Panc1 (cell line): ENCODE data around the gene NUMB. TPM values are rescaled to one million over a fixed set of nuclear protein-coding genes. Genes with fewer than 3 reads are reported as not detected.

ENCODE experiments used
- ATAC-seq: fragments of 200-7000 bp; cut with Tn5 transposase; 2 replicates; pipeline ENCODE4 v1.9.1; 2020; ENCODE audit warnings: mild to moderate bottlenecking, moderate library complexity
- BruUV-seq: library from RNA; stranded (reverse); fragments of 400-500 nt; replicated peaks from 2 replicates; lab custom pipeline; 2021; lab: Mats Ljungman, UMichigan
- CTCF ChIA-PET: fragments of 300-600 bp; sonication (Branson Sonifier 250); formaldehyde crosslinking; loops from one replicate; lab custom pipeline; 2022; ENCODE audit warnings: antibody characterized with exemption; lab: Charles Lee
- POLR2A ChIA-PET: fragments of 300-600 bp; sonication (Branson Sonifier 250); formaldehyde crosslinking; loops from one replicate; lab custom pipeline; 2022; ENCODE audit warnings: antibody characterized with exemption; lab: Charles Lee
- DNase-seq: peaks from one replicate; pipeline ENCODE4 v3.0.0-alpha.2; 2010; ENCODE audit warnings: low read depth, low spot score
- H3K27ac ChIP-seq: 2 replicates; pipeline ENCODE4 v1.5.1; 2011; ENCODE audit warnings: mild to moderate bottlenecking, low read length, inconsistent platforms
- H3K27me3 ChIP-seq: fragments of 200-500 bp; sonication (Bioruptor generic); 2 replicates; pipeline ENCODE4 v1.6.0; 2014; ENCODE audit warnings: low read length, inconsistent platforms; ENCODE audit not compliant: control insufficient read depth, insufficient read depth
- H3K36me3 ChIP-seq: fragments of 200-500 bp; sonication (Bioruptor generic); 2 replicates; pipeline ENCODE4 v1.5.1; 2014; ENCODE audit warnings: inconsistent platforms, mild to moderate bottlenecking, low read length, moderate library complexity; ENCODE audit not compliant: control insufficient read depth, insufficient read depth
- H3K4me1 ChIP-seq: 2 replicates; pipeline ENCODE4 v1.5.1; 2011; ENCODE audit warnings: inconsistent platforms, mild to moderate bottlenecking, low read length, moderate library complexity; ENCODE audit not compliant: control insufficient read depth, insufficient read depth
- H3K4me3 ChIP-seq, 2 experiments: 2 replicates each; pipeline ENCODE4 v1.5.1; 2011 to 2012; ENCODE audit warnings: low read depth in 2 of 2, low read length in 2 of 2, mild to moderate bottlenecking in 2 of 2, inconsistent platforms in 1 of 2, moderate library complexity in 1 of 2
- H3K9me3 ChIP-seq: fragments of 200-500 bp; sonication (Bioruptor generic); 2 replicates; pipeline ENCODE4 v1.5.1; 2014; ENCODE audit warnings: low read depth, mild to moderate bottlenecking, inconsistent platforms, low read length, moderate library complexity; ENCODE audit not compliant: control insufficient read depth, insufficient read depth
- POLR2AphosphoS5 ChIP-seq: IDR thresholded peaks from 2 replicates; pipeline ENCODE4 v1.6.1; 2012; ENCODE audit warnings: mild to moderate bottlenecking, low read depth, low read length, moderate library complexity
- SIN3A ChIP-seq: IDR thresholded peaks from 2 replicates; pipeline ENCODE4 v1.6.1; 2012; ENCODE audit warnings: low read depth, mild to moderate bottlenecking, low read length, moderate library complexity, borderline replicate concordance; ENCODE audit not compliant: insufficient read depth
- TCF7L2 ChIP-seq: IDR thresholded peaks from 2 replicates; pipeline ENCODE4 v1.6.1; 2011; ENCODE audit warnings: mild to moderate bottlenecking, low read depth, low read length, inconsistent platforms
- in situ Hi-C: cut with HindIII; loops from 2 replicates; pipeline ENCODE4 v1.10.0; 2016; ENCODE audit warnings: low sequenced_read_pairs, low pct_unique_long_range_greater_than_20kb
- intact Hi-C: fragments of 100-400 bp; cut with micrococcal nuclease; formaldehyde crosslinking; loops from one replicate; pipeline ENCODE4 v1.10.0; 2022; ENCODE audit not compliant: unreplicated experiment
- total RNA-seq: library from RNA; stranded (reverse); gene quantifications from one replicate; pipeline ENCODE4 v1.2.1, GENCODE V29; 2021; ENCODE audit not compliant: unreplicated experiment
- TF ChIP-seq, protein P1 (sequence below), 2 experiments: IDR thresholded peaks; 2 replicates each; pipeline ENCODE4 v1.6.1; 2011 to 2012; ENCODE audit warnings: low read depth in 2 of 2, control low read depth in 1 of 2, low read length in 1 of 2, mild to moderate bottlenecking in 1 of 2, moderate library complexity in 1 of 2; ENCODE audit not compliant: insufficient read depth in 1 of 2
- TF ChIP-seq, protein P2 (sequence below): fragments of 450-650 bp; IDR thresholded peaks from 2 replicates; pipeline ENCODE4 v1.5.1; 2017; ENCODE audit warnings: mild to moderate bottlenecking

NUMB gene
- total RNA-seq, 1 experiment from 2014 or later: 51.5 TPM

DNA sequence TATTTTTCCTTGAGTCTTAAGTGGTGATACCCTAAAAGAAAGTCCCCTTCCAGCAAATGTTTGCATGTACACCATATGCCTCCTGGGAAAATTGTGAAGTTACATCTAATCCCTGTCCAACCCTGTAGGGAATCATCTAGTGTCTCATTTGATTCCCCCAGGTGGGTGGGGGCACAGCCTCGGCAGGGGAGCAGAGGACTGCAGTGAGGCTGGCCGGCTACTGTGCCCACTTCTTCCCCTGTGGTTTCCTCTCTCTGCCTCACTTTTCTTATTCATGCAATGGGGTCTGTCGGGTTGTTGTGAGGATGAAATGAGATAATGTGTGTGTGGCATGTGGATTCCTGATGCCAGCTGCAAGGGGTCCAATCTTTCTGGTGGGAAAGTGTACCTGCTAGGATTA, 215.0 kb downstream of the NUMB start:
- CTCF ChIA-PET: no interaction called here
- DNase-seq (no peak), ATAC-seq (no peak)
- TF ChIP-seq, protein P1, sequence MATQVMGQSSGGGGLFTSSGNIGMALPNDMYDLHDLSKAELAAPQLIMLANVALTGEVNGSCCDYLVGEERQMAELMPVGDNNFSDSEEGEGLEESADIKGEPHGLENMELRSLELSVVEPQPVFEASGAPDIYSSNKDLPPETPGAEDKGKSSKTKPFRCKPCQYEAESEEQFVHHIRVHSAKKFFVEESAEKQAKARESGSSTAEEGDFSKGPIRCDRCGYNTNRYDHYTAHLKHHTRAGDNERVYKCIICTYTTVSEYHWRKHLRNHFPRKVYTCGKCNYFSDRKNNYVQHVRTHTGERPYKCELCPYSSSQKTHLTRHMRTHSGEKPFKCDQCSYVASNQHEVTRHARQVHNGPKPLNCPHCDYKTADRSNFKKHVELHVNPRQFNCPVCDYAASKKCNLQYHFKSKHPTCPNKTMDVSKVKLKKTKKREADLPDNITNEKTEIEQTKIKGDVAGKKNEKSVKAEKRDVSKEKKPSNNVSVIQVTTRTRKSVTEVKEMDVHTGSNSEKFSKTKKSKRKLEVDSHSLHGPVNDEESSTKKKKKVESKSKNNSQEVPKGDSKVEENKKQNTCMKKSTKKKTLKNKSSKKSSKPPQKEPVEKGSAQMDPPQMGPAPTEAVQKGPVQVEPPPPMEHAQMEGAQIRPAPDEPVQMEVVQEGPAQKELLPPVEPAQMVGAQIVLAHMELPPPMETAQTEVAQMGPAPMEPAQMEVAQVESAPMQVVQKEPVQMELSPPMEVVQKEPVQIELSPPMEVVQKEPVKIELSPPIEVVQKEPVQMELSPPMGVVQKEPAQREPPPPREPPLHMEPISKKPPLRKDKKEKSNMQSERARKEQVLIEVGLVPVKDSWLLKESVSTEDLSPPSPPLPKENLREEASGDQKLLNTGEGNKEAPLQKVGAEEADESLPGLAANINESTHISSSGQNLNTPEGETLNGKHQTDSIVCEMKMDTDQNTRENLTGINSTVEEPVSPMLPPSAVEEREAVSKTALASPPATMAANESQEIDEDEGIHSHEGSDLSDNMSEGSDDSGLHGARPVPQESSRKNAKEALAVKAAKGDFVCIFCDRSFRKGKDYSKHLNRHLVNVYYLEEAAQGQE (IDR thresholded peaks at IDR 0.05; ENCODE audit: insufficient read depth in 1 of 2, low read depth in 2 of 2, low read length in 1 of 2): no peak
- TF ChIP-seq, protein P2, sequence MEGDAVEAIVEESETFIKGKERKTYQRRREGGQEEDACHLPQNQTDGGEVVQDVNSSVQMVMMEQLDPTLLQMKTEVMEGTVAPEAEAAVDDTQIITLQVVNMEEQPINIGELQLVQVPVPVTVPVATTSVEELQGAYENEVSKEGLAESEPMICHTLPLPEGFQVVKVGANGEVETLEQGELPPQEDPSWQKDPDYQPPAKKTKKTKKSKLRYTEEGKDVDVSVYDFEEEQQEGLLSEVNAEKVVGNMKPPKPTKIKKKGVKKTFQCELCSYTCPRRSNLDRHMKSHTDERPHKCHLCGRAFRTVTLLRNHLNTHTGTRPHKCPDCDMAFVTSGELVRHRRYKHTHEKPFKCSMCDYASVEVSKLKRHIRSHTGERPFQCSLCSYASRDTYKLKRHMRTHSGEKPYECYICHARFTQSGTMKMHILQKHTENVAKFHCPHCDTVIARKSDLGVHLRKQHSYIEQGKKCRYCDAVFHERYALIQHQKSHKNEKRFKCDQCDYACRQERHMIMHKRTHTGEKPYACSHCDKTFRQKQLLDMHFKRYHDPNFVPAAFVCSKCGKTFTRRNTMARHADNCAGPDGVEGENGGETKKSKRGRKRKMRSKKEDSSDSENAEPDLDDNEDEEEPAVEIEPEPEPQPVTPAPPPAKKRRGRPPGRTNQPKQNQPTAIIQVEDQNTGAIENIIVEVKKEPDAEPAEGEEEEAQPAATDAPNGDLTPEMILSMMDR: no peak
- TF ChIP-seq POLR2AphosphoS5 (no peak), SIN3A (no peak), TCF7L2 (no peak)
- no peak overlapping the region for H3K4me3 ChIP-seq
- peaks cover 14% of the 10 kb centered on the region for H3K4me1 ChIP-seq
- H3K9me3 ChIP-seq: no peaks in the 10 kb centered on the region
- in situ Hi-C loops: no loop called here
- H3K27ac ChIP-seq: no peak overlapping the region
- H3K36me3 ChIP-seq: no peaks in the 10 kb centered on the region
- BruUV-seq: no TSS peak
- intact Hi-C loops: no loop called here
- POLR2A ChIA-PET: no interaction called here
- H3K27me3 ChIP-seq: no peaks in the 10 kb centered on the region

GRCh38 chr14:73242357-73242901, 215.9 kb downstream of the NUMB start:
- no peaks in the 10 kb centered on the region for H3K9me3 ChIP-seq
- CTCF ChIA-PET: no interaction called here
- no peak overlapping the region for H3K27ac ChIP-seq
- POLR2A ChIA-PET: interaction anchor here (0.6 kb wide), 1 partner anchor 95 kb away, joined by 4 read pairs; no protein-coding TSS in a partner anchor
- H3K4me3 ChIP-seq: no peak overlapping the region
- peaks cover 14% of the 10 kb centered on the region for H3K4me1 ChIP-seq
- TF ChIP-seq, protein P2: no peak
- TF ChIP-seq TCF7L2 (no peak), SIN3A (no peak), POLR2AphosphoS5 (no peak)
- TF ChIP-seq, protein P1 (IDR thresholded peaks at IDR 0.05; ENCODE audit: insufficient read depth in 1 of 2, low read depth in 2 of 2, low read length in 1 of 2): no peak
- H3K27me3 ChIP-seq: no peaks in the 10 kb centered on the region
- intact Hi-C loops (no loop called here), in situ Hi-C loops (no loop called here)
- ATAC-seq: no peak
- no peaks in the 10 kb centered on the region for H3K36me3 ChIP-seq
- BruUV-seq: no TSS peak
- DNase-seq: no peak
